Neural progenitor cell (in vitro differentiated cells): ENCODE measurements around the gene CCDC171.

Experiments used
- CTCF ChIP-seq: fragments of 200-600 bp; sonication (generic); IDR thresholded peaks from 2 replicates; pipeline ENCODE4 v1.5.1; 2017; ENCODE audit warnings: antibody characterized with exemption, mild to moderate bottlenecking
- EZH2 ChIP-seq: fragments of 200-600 bp; sonication (generic); IDR thresholded peaks from 2 replicates; pipeline ENCODE4 v1.6.1; 2017; ENCODE audit warnings: antibody characterized with exemption, mild to moderate bottlenecking, moderate library complexity
- EZH2phosphoT487 ChIP-seq: fragments of 200-600 bp; sonication (generic); IDR thresholded peaks from 2 replicates; pipeline ENCODE4 v1.6.1; 2017; ENCODE audit warnings: antibody characterized with exemption

GRCh38 chr9:15824310-15824709 lies 271.5 kb downstream of the CCDC171 start:
- peak; percentile 34 for TF ChIP-seq CTCF
- no peak for TF ChIP-seq EZH2phosphoT487
- no peak for TF ChIP-seq EZH2
